IMR-90 (cell line): Measurements from ENCODE around the gene ID3. TPM values are rescaled to one million over a fixed set of nuclear protein-coding genes. Genes with fewer than 3 reads are reported as not detected.

Source experiments
- ATAC-seq: fragments of 200-7000 bp; cut with Tn5 transposase; 2 replicates; pipeline ENCODE4 v1.9.1; 2020; ENCODE audit warnings: low read depth, mild to moderate bottlenecking, moderate library complexity
- BruUV-seq: library from RNA; stranded (reverse); fragments of 400-500 nt; replicated peaks from 2 replicates; lab custom pipeline; 2021; lab: Mats Ljungman, UMichigan
- CTCF ChIA-PET: fragments of 300-600 bp; formaldehyde crosslinking; extraction: SDS; loops from one replicate; lab custom pipeline; 2021; ENCODE audit warnings: antibody characterized with exemption; lab: Yijun Ruan, JAX
- POLR2A ChIA-PET: fragments of 300-600 bp; sonication (Branson Sonifier 250); formaldehyde crosslinking; loops from one replicate; lab custom pipeline; 2022; ENCODE audit warnings: antibody characterized with exemption; ENCODE audit not compliant: unreplicated experiment; lab: Charles Lee
- DNase-seq: peaks from one replicate; pipeline ENCODE4 v3.0.0; 2013
- H2AFZ ChIP-seq: replicated peaks from 2 replicates; pipeline ENCODE3; 2013; ENCODE audit warnings: low read length, mild to moderate bottlenecking; ENCODE audit not compliant: poor library complexity
- H2AK5ac ChIP-seq: 2 replicates; pipeline ENCODE4 v1.6.1; 2013; ENCODE audit warnings: low read depth, low read length, inconsistent platforms
- H2AK9ac ChIP-seq: replicated peaks from 2 replicates; pipeline ENCODE3; 2013; ENCODE audit warnings: mild to moderate bottlenecking, low read depth, low read length, moderate library complexity; ENCODE audit not compliant: poor library complexity
- H2BK120ac ChIP-seq: 2 replicates; pipeline ENCODE4 v1.6.1; 2013; ENCODE audit warnings: low read depth, low read length, inconsistent platforms
- H2BK15ac ChIP-seq: 3 replicates; pipeline ENCODE4 v1.6.1; 2013; ENCODE audit warnings: low read depth, low read length, inconsistent platforms
- H2BK20ac ChIP-seq: 2 replicates; pipeline ENCODE4 v1.6.1; 2013; ENCODE audit warnings: low read depth, mild to moderate bottlenecking, inconsistent platforms, low read length, moderate library complexity
- H2BK5ac ChIP-seq: 2 replicates; pipeline ENCODE4 v1.6.1; 2013; ENCODE audit warnings: mild to moderate bottlenecking, low read depth, low read length, inconsistent platforms; ENCODE audit not compliant: poor library complexity, severe bottlenecking
- H3K14ac ChIP-seq: replicated peaks from 2 replicates; pipeline ENCODE4 v1.6.1; 2013; ENCODE audit warnings: low read depth, low read length, inconsistent platforms
- H3K18ac ChIP-seq: 2 replicates; pipeline ENCODE4 v1.6.1; 2013; ENCODE audit warnings: low read depth, low read length, control low read depth
- H3K23ac ChIP-seq: 2 replicates; pipeline ENCODE4 v1.6.1; 2013; ENCODE audit warnings: low read depth, low read length, inconsistent platforms
- H3K27ac ChIP-seq: 2 replicates; pipeline ENCODE4 v1.5.1; 2013; ENCODE audit warnings: mild to moderate bottlenecking, control low read depth, low read length; ENCODE audit not compliant: insufficient read depth
- H3K27me3 ChIP-seq: 2 replicates; pipeline ENCODE4 v1.6.1; 2013; ENCODE audit warnings: low read length; ENCODE audit not compliant: control insufficient read depth, insufficient read depth
- H3K36me3 ChIP-seq: 2 replicates; pipeline ENCODE4 v1.6.1; 2013; ENCODE audit warnings: low read length, mixed read lengths; ENCODE audit not compliant: control insufficient read depth, insufficient read depth
- H3K4ac ChIP-seq: 2 replicates; pipeline ENCODE4 v1.6.1; 2013; ENCODE audit warnings: low read depth, low read length, inconsistent platforms
- H3K4me1 ChIP-seq: 2 replicates; pipeline ENCODE4 v1.6.1; 2013; ENCODE audit warnings: low read length, mixed read lengths; ENCODE audit not compliant: control insufficient read depth, insufficient read depth
- H3K4me2 ChIP-seq: 2 replicates; pipeline ENCODE4 v1.6.1; 2013; ENCODE audit warnings: low read depth, mild to moderate bottlenecking, control low read depth, low read length, moderate library complexity
- H3K4me3 ChIP-seq: 2 replicates; pipeline ENCODE4 v1.5.1; 2013; ENCODE audit warnings: low read depth, mild to moderate bottlenecking, control low read depth, low read length, moderate library complexity; ENCODE audit not compliant: insufficient read depth
- H3K56ac ChIP-seq: 2 replicates; pipeline ENCODE4 v1.6.1; 2013; ENCODE audit warnings: low read length, inconsistent platforms; ENCODE audit not compliant: insufficient read depth; ENCODE audit errors: extremely low read depth
- H3K79me1 ChIP-seq, 2 experiments: 2 replicates each; pipeline ENCODE4 v1.6.1; 2013; ENCODE audit warnings: low read length in 2 of 2, inconsistent platforms in 1 of 2, low read depth in 1 of 2
- H3K9ac ChIP-seq: 2 replicates; pipeline ENCODE4 v1.6.1; 2013; ENCODE audit warnings: low read depth, low read length, control low read depth
- H3K9me1 ChIP-seq: 2 replicates; pipeline ENCODE4 v1.6.1; 2013; ENCODE audit warnings: low read length, inconsistent platforms; ENCODE audit not compliant: insufficient read depth
- H3K9me3 ChIP-seq: 2 replicates; pipeline ENCODE4 v1.6.1; 2013; ENCODE audit warnings: low read length; ENCODE audit not compliant: control insufficient read depth, insufficient read depth
- H4K20me1 ChIP-seq: 2 replicates; pipeline ENCODE4 v1.6.1; 2013; ENCODE audit warnings: low read length, inconsistent platforms; ENCODE audit not compliant: insufficient read depth
- H4K5ac ChIP-seq: 2 replicates; pipeline ENCODE4 v1.6.1; 2013; ENCODE audit warnings: mild to moderate bottlenecking, low read depth, low read length, control low read depth
- H4K8ac ChIP-seq, 2 experiments: 2 replicates each; pipeline ENCODE4 v1.6.1; 2013; ENCODE audit warnings: low read depth in 2 of 2, low read length in 2 of 2, control low read depth in 1 of 2, inconsistent platforms in 1 of 2
- H4K91ac ChIP-seq: 2 replicates; pipeline ENCODE4 v1.6.1; 2013; ENCODE audit warnings: low read depth, low read length, inconsistent platforms; ENCODE audit not compliant: insufficient read depth
- CEBPB ChIP-seq: IDR thresholded peaks from 2 replicates; pipeline ENCODE4 v1.6.1; 2012; ENCODE audit warnings: low read depth, low read length, improper control_type of control experiment
- FOS ChIP-seq: fragments of 150-350 bp; IDR thresholded peaks from 2 replicates; pipeline ENCODE4 v1.6.1; 2016; ENCODE audit warnings: low read depth, low read length
- MXI1 ChIP-seq: IDR thresholded peaks from 2 replicates; pipeline ENCODE4 v1.6.1; 2012; ENCODE audit warnings: low read depth, mild to moderate bottlenecking, low read length, moderate library complexity, borderline replicate concordance
- WGBS, 2 experiments: methylation state at CpG; one replicate each; pipeline versions ENCODE4 v1.1.5 to v1.1.7; 2013; ENCODE audit warnings: missing lambda C conversion rate in 2 of 2; ENCODE audit not compliant: insufficient read length in 1 of 2; ENCODE audit errors: extremely low coverage in 2 of 2; 5-methylcytosine and 5-hydroxymethylcytosine counted together
- dilution Hi-C: fragments of 300-500 bp; cut with HindIII; formaldehyde crosslinking; loops from one replicate; pipeline ENCODE4 v1.14.3; 2018; ENCODE audit warnings: low sequenced_read_pairs; ENCODE audit not compliant: unreplicated experiment
- in situ Hi-C: fragments of 300-500 bp; cut with MboI; formaldehyde crosslinking; loops from 3 replicates; pipeline ENCODE4 v1.14.3; 2019; ENCODE audit warnings: low sequenced_read_pairs, inconsistent platforms, mixed read lengths
- intact Hi-C: fragments of 100-400 bp; cut with micrococcal nuclease; formaldehyde crosslinking; loops from 2 replicates; pipeline ENCODE4 v1.10.0; 2022
- polyA plus RNA-seq, 3 experiments: library from polyadenylated mRNA; depleted of rRNA; stranded (reverse); fragments of >200 nt; gene quantifications; 2 replicates each; pipeline ENCODE4 v1.2.3, GENCODE V29; 2012; ENCODE audit warnings: low replicate concordance in 1 of 3
- total RNA-seq: library from RNA; depleted of rRNA; stranded (reverse); fragments of >200 nt; gene quantifications from 2 replicates; pipeline ENCODE4 v1.2.3, GENCODE V29; 2012

ID3 gene
- total and polyA plus RNA-seq, 2 of the 4 experiments (the other 2 are of a cell fraction), result 109 to 304 TPM

DNA sequence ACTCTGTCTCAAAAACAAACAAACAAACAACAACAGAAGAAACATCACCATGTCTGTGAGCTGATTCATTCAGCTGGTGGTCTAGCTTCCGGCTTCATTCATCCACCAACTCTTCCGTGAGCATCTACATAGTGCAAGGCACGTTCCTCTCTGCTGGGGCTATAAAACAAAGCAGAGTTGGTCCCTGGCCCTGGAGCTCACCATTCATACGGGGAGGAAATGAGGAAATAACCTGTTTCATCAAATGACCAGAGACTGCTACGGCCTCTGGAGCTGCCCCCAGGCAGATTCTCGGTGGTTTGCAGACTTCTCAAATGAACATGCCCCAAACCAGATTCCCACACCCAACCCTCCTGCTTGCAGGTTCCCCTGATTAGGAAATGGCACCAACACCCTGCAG, 41.0 kb upstream of the ID3 start:
- H3K27me3 ChIP-seq, result no peaks in the 10 kb centered on the region

More for the DNA sequence above, 41.0 kb upstream of the ID3 start:
- Histone ChIP-seq H4K5ac (no peak overlapping the region), H2AK5ac (no peak overlapping the region), H3K23ac (no peak overlapping the region), H3K4me1 (no peaks in the 10 kb centered on the region), H3K4me2 (no peak overlapping the region), H4K8ac (no peak overlapping the region), H4K91ac (no peak overlapping the region), H3K18ac (no peak overlapping the region), H3K4me3 (no peak overlapping the region), H2AFZ (no peak overlapping the region), H2BK20ac (no peak overlapping the region), H4K20me1 (no peaks in the 10 kb centered on the region), H2BK120ac (no peak overlapping the region), H3K9me1 (0 out of 2 replicates have a peak, but pooled peaks cover 3% of the 10 kb centered on the region), H3K56ac (no peak overlapping the region), H2BK15ac (no peak overlapping the region), H3K27ac (no peak overlapping the region), H2BK5ac (no peak overlapping the region), H3K9me3 (no peaks in the 10 kb centered on the region), H3K4ac (no peak overlapping the region), H3K9ac (no peak overlapping the region), H2AK9ac (no peak overlapping the region), H3K14ac (no peak overlapping the region), H3K36me3 (no peaks in the 10 kb centered on the region), H3K79me1 (no peaks in the 10 kb centered on the region)
- no peak for ATAC-seq
- no TSS peak for BruUV-seq
- TF ChIP-seq MXI1, result no peak
- TF ChIP-seq CEBPB, result no peak
- no peak for TF ChIP-seq FOS
- ChIA-PET CTCF (no interaction called here), POLR2A (no interaction called here)
- dilution Hi-C loops (no loop called here), in situ Hi-C loops (no loop called here), intact Hi-C loops (no loop called here)
- no peak for DNase-seq
- 100% methylated on average over 1 of the region's 6 CpGs; no CpG with 5 or more reads in 1 of the 2 experiments for WGBS, 2 experiments
